NB4 (cell line): Measurements from ENCODE around the gene CHRFAM7A.
"Not testable (repeated sequence)": the region's sequence is repeated elsewhere in the genome, so short reads cannot be mapped to it uniquely, and the experiment has no call there.

ENCODE experiments used
- DNase-seq: peaks from one replicate; pipeline ENCODE4 v3.0.0; 2010; ENCODE audit warnings: low read depth
- H3K4me3 ChIP-seq: one replicate; pipeline ENCODE4 v1.5.1; 2011; ENCODE audit warnings: mild to moderate bottlenecking, low read depth, low read length, moderate library complexity

CHRFAM7A gene

DNA sequence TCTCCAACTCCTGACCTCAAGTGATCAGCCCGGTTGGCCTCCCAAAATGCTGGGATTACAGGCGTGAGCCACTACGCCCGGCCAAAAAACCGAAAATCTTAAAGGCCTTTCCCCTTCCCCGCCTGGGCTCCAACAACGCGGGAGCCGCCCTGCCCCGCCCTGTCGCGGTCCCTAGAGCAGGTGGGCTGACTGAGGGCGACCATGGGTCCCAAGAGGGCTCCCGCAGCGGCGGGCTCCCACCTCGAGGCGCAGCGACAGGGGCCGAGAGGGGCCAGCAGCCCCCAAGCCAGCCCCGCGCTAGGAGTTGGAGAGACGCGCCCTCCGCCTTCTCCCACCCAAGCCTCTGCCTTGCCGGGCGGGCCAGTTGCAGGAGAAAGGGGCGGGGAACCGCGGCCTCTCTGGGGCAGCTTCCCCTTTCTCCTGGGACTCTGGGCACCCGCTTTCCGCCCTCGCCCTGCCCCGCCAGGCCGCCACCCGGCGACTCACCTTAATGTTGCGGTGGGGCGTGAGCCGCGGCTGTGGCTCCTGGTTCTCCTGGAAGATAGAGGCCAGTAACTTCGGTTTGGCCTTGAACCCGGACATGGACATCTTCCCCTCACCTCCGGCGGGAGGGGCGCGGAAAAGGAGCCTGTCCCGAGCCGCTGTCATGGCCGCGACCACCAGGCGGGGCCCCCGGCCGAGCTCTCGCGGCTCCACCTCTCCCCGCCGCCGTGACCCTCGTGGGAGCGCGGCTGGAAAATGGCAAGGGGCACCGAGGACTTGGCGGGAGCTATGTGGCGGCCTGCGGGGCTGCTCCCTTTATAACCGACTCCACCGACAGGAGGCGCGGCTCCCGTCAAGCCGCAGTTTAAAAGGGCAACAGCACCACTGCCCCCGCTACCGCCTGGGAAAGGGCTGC, at the start of gene CHRFAM7A:
Gene CHRFAM7A (minus strand): TSS at position 775 of the 898 bp plus-strand sequence. CDS start 10,189 bp downstream, outside the sequence.
- DNase-seq, H3K4me3 ChIP-seq: not testable (repeated sequence)

DNA sequence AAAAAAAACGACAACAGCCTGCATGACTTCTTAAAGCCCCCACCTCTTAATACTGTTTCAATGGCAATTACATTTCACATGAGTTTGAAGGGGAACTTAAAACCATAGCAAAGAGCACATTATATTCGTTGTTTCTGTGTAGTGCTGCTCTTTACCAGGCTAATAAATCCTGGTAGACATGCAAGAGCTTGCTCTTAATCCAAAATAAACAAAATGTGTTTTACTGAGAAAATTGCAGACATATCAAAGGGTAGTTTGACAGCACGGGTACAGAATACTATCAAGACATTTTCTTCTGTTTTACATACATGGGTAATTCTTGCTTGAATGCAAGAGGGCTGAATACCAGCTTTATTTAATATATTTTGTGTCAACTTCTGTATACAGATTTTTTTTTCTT, 45.0 kb upstream of the CHRFAM7A start:
- not testable (repeated sequence) for H3K4me3 ChIP-seq, DNase-seq

DNA sequence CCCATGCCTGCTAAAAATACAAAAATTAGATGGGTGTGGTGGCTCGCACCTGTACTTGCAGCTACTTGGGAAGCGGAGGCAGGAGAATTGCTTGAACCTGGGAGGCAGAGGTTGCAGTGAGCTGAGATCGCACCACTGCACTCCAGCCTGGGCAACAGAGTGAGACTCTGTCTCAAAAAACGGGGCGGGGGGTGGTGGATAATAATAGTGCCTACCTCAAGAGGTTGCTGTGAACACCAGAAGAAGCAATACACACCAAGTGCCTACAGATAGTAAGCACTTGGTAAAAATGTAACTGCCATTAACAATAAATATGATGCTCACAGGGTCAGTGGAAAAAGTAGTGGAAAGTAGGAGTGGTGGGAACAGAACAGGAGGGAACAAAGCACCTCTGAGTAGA, 42.5 kb upstream of the CHRFAM7A start:
- not testable (repeated sequence) for DNase-seq, H3K4me3 ChIP-seq

DNA sequence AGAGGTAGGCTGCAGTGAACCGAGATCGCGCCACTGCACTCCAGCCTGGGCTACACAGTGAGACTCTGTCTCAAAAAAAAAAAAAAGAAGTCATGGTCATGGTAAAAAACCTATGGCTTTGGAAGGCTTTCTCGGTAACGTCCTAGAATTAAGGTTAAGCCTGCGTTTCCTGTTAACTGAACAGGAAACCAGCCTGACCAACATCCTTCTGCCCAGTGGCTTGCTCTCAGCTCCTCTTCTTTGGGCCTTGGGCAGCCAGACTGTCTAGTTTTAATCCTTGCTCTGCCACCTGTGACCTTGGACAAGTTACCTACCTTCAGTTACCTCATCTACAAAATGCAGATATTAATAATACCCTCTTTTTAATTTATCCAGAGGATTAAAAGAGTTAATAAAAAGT, 27.4 kb upstream of the CHRFAM7A start:
- not testable (repeated sequence) for H3K4me3 ChIP-seq
- DNase-seq = peak; percentile 55

DNA sequence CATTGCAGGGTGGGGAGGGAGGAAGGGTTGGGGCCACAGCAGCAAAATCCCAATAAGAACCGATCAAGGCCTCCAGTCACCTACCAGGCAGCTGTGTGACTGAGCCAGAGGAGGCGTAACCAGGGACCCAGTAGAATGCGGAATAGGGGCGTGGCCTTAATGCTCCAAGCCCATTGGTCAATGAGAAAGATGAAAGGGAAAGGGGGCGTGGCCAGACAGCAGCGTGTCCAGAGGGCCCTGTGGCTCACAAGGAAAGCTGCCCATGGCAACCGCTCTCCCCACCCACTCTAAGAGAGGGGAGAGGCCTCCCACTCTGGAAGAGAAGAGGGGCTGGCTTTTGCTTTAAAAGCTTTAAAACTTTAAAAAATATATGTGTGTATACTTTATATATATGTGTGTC, 20.8 kb upstream of the CHRFAM7A start, which contains the start of gene GOLGA8R:
Gene GOLGA8R (minus strand): TSS at position 101 of the 400 bp plus-strand sequence. CDS start 98 bp downstream, at position 3.
- DNase-seq, H3K4me3 ChIP-seq: not testable (repeated sequence)

DNA sequence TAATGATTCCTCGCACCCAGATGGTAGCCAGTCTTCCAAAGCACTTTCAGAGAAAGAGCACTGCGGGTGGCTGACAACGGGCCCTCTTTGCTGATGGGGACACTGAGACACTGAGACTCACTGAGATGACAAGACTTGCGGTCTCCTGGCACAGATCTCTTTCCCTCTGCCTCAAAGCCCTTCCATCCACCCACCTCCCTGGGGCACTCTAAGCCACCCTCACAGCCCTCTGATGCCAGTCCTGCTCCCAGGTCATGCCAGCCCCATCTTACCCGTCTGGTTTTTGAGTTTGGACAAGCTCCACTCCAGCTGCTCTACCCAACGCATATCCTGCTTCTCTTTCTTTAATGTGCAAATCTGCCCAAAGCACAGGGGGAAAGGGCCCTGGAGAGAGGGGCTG, 14.3 kb upstream of the CHRFAM7A start:
- DNase-seq = peak; percentile 0
- not testable (repeated sequence) for H3K4me3 ChIP-seq

DNA sequence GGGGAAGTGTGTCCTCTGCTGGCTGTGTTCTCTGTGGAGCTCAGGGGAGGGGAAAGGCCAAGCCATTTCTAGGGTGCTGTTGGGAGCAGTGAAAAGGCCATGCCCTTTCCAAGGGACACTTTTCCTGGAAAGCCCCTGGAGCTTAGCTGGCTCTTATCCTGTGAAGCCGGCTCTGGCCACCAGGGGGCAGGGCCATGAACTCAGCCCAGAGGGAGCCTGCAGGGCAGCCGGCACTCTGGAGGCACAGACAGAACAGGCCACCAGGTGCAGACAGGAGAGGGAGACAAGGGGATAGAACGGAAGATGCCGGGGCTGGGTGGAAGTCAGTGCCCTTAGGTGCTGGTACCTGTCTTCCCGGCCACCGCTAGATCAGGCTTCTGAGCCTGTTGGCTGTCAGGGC, 5.6 kb upstream of the CHRFAM7A start:
- not testable (repeated sequence) for DNase-seq, H3K4me3 ChIP-seq

DNA sequence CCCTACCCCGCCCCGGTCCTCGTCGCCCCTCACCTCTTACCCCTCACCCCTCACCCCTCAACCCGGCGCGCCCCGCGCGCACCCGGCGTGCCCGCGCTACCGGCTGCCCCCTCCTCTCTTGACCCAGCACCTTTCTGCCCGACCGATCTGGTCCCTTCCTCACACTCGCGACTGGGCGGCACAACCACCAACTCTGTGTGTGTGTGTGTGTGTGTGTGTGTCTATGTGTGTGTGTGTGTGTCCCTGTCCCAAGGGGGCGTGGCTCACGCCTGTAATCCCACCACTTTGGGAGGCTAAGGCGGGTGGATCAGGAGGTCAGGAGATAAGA, 288 bp upstream of the CHRFAM7A start:
- H3K4me3 ChIP-seq, DNase-seq: not testable (repeated sequence)

DNA sequence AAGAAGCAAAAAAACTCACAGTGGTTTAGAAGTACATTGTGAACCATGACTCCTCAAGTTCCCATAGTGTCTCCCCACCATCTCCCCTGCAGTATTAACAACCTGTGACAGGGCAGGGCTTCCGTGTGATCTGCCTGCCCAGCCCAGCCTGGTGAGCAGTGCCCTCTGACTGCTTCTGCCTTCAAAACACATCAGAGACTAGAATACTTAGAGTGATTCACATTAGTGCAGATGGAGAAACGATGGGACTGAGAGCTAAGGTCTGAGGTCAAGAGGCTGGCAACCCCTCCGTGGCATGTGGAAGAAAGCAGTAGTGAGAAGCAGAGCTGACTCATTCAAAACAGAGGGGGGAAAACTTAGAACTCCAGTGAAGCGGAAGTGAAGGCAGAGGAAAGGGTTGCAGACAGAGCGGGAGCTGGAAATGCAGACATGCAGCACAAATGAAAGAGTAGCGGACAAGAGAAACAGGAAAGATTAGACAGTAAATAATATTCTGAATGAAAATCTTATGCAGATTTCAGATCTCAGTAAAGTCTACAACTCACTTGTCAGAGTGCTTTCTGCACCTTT, 6.9 kb downstream of the CHRFAM7A start:
- not testable (repeated sequence) for H3K4me3 ChIP-seq, DNase-seq

DNA sequence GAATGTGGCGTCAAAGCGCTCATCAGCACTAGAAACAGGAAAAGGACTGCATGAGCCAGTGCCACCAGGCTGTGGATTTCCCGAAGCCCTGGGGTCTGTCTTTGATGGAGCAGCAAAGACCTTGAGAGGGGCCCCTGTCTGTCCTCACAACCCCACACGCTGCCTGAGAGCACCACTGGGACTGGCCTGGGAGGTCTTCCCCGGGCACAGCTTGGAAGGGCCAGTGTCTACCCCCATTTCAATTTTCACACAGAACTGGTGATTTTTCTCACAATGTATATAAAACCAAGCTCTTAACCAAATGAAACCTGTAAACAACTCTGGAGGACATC, 16.3 kb downstream of the CHRFAM7A start:
- not testable (repeated sequence) for DNase-seq, H3K4me3 ChIP-seq

DNA sequence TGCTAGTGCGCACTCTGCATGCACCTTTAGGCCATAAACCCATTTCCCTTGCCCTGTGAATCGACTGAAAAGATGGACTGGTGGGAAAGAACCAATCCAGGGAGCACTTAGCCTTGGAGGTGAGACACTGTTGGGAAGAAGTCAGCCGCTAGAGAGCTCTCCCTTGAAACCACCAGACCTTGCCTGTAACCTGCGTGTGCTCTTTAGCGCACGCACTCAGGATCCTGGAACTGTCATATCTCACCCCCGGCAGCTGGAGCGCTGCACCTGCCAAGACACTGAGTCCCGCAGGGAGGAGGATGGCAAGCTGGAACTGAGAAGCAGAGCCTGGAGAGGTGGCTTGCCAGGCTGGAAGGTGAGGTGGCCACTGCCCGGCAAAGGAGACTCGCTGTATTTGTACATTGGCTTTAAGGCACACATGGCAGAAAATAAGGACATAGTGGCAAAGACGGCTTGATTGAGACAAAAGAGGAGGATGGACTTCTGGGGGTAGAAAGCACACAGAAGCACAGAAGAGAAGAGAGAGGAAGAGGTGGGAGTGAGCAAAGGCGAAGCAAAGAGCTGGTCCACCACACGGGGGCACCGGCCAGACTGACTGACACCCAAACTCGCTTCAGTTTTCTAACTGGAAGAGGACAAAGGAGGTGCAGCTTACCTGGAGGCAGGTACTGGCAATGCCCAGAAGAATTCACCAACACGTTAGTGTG, 16.8 kb downstream of the CHRFAM7A start:
- not testable (repeated sequence) for H3K4me3 ChIP-seq, DNase-seq

DNA sequence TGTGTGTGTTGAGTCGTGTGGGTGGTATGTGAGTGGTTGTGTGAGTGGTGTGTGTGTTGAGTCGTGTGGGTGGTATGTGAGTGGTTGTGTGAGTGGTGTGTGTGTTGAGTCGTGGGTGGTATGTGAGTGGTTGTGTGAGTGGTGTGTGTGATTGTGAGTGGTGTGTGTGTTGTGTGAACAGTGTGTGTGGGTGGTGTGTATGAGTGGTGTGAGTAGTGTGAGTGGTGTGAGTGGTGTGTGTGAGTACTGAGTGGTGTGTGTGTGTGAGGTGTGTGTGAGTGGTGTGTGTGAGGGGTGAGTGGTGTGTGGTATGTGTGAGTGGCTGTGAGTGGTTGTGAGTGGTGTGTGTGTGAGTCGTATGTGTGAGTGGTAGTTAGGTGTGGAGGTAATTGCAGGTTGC, 17.5 kb downstream of the CHRFAM7A start:
- not testable (repeated sequence) for DNase-seq, H3K4me3 ChIP-seq

DNA sequence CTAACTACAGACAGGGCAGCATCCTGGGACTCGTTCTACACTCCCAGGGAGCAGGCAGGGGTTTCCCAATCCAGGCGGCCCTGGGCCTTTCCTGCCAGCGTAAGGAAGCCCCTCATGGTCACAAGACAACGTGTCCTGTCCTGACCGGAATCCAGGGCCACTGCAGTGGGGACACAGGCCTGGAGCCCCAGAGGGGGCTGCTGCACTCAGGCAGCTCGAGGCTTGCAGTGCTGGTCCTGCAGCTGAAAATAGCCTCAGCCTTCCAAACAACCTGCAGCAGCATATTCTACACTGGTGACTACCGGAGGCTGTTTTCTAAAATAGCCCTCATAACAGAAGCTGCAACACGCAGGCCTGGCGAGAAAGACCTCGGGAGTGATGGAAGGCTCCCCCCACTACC, 18.5 kb downstream of the CHRFAM7A start:
- DNase-seq, H3K4me3 ChIP-seq: not testable (repeated sequence)

DNA sequence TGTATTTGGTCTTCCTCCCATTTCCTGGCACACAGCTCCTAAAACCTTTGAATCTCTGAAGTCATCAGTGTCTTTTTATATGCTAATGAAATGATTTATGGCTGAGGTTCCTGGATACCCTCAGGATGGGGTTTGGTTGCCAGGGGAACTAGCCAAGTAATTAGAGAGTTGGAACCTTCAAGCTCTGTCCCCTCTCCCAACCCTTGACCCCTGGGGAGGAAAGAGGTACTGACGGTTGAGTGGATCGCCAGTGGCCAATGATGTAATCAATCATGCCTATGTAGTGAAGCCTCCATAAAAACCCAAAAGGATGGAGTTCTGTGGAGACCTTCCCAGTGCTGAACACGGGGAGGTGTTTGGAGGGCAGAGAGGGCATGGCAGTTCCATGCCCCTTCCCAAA, 25.1 kb downstream of the CHRFAM7A start:
- not testable (repeated sequence) for DNase-seq, H3K4me3 ChIP-seq

DNA sequence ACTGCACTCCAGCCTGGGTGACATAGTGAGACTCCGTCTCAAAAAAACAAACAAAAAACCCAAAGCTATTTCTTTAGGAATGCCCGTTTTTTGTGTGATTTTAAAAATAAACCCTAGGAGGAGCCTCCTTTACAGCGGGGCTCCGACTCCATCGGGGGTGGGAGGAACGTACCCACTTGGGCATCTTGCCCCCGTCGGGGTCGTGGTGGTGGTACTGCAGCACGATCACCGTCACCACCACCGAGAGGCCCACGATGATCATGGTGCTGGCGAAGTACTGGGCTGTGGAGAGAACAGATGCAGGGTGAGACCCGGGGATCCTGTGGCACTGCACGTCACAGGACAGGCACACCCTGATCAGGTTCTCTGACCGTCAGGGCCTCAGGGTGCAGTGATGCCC, 26.1 kb downstream of the CHRFAM7A start:
- H3K4me3 ChIP-seq = not testable (repeated sequence)

DNA sequence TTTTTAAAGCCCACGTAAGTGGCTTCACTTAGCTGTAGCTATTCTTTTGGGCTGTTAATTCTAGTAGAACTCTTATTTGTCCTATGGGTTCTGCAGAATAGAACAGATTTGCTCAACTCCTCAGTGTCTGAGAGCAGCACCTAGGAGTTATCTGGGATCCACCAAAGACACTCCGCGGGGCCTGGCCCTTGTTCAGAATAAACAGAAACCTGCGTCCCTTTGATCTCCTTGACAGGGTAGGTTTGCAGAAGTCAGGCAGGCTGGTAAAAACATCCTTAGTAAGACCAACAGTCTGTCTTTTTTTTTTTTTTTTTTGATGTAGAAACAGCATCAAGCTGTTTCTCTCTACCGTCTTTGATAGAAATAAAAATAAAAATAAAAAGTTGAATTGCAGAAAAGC, 31.9 kb downstream of the CHRFAM7A start:
- DNase-seq, H3K4me3 ChIP-seq: not testable (repeated sequence)

More for the DNA sequence above, 26.1 kb downstream of the CHRFAM7A start:
- DNase-seq = not testable (repeated sequence)

DNA sequence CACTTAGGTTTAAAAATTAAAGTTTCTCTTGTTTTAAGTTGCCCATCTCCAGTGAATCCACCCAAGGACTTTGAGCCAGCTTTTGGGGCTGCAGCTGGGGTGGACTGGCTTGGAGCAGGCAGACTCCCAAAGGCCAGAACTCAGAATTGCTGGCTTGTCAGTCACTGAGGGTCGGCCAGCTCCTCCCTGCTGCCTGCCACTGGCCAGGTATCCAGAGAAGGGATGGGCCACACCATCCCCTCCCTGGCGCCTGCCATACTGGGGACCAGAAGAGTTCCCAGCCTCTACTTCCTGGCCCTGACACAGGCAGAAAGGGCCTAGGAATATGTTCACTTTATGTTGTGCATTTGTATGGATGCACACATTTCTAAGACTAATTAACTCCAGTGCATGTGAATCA, 32.4 kb downstream of the CHRFAM7A start:
- not testable (repeated sequence) for H3K4me3 ChIP-seq, DNase-seq

DNA sequence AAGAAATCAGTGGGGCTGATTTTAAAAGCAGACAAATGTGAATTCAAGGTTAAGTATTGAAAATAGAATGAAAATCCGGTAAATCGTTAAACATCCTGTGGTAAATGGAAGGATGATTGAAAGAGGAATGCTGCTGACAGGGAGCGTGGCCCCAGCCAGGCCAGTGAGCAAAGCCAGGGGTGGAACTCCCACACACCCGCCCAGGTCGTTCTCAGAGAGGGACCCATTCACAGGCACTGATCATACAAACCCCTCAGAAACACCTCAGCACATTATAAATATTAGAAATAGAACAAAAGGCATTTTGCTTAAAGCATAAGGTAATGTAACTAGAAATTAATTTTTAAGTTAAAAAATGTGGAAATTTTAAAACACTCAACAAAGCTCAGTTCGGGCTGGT, 38.3 kb downstream of the CHRFAM7A start:
- not testable (repeated sequence) for H3K4me3 ChIP-seq, DNase-seq

DNA sequence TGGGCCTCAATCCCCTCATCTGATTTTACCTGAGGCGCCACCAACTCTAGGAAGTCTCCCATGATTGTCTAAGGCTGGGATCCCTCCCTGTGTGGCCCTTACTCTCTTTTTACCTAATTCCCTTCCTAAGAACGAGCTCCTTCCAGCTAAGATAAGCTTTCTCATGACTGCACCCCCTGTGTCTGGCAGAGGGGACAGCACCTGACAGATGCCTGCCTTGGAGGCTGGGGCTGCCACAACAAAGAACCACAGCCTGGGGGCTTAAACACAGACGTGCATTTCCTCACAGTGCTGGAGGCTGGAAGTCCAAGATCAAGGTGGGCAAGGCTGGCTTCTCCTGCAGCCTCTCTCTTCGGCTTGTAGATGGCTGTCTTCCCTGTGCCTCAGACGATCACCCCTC, 43.5 kb downstream of the CHRFAM7A start:
- H3K4me3 ChIP-seq, DNase-seq: not testable (repeated sequence)

DNA sequence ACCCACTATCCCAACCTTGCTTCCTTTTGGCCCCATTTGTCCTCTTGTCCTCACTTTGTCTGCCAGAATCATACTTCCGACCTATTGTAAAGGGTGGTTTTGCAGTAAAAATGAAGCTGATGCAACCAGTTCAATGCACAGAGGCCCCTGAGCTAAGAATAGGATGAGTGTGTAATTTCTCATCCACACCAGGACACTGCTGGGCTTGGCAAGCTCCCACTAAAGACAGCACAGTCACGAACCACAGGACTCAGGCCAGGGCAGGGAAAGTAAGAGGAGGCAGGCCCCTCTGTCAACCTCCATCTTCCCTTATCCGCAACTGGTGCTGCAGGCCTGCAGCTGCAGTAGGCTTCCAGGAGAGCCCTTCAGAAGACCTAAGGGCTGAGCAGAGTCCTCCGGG, 56.8 kb downstream of the CHRFAM7A start:
- not testable (repeated sequence) for DNase-seq

More for the DNA sequence above, 56.8 kb downstream of the CHRFAM7A start:
- H3K4me3 ChIP-seq = not testable (repeated sequence)
